GM19397 (cell line): Measurements from ENCODE around the gene FARS2.

ENCODE experiments used
- ATAC-seq: cut with Tn5 transposase; IDR thresholded peaks from one replicate; pipeline ENCODE4 v1.9.1; 2021; ENCODE audit warnings: mild to moderate bottlenecking, moderate library complexity; ENCODE audit not compliant: unreplicated experiment

FARS2 gene

GRCh38 chr6:5710936-5711335 lies 449.6 kb downstream of the FARS2 start:
- no peak for ATAC-seq

- no peak for ATAC-seq
Measured at GRCh38 chr6:5712349-5713215, 451.3 kb downstream of the FARS2 start.

- ATAC-seq = no peak
Measured at GRCh38 chr6:5713519-5713918, 452.2 kb downstream of the FARS2 start.

GRCh38 chr6:5718231-5718947 lies 457.1 kb downstream of the FARS2 start:
- no peak for ATAC-seq

GRCh38 chr6:5723841-5724691 lies 462.8 kb downstream of the FARS2 start:
- peak; percentile 94 for ATAC-seq

- ATAC-seq = no peak
Measured at GRCh38 chr6:5724911-5725310, 463.6 kb downstream of the FARS2 start.

- ATAC-seq = no peak
Measured at GRCh38 chr6:5726976-5727718, 465.8 kb downstream of the FARS2 start.

- ATAC-seq = no peak
Measured at GRCh38 chr6:5728351-5729079, 467.2 kb downstream of the FARS2 start.

- no peak for ATAC-seq
Measured at GRCh38 chr6:5729080-5729434, 467.7 kb downstream of the FARS2 start.

- no peak for ATAC-seq
Measured at GRCh38 chr6:5729813-5730517, 468.7 kb downstream of the FARS2 start.

GRCh38 chr6:5730585-5731263 lies 469.4 kb downstream of the FARS2 start:
- no peak for ATAC-seq

GRCh38 chr6:5731435-5731834 lies 470.1 kb downstream of the FARS2 start:
- no peak for ATAC-seq

- no peak for ATAC-seq
Measured at GRCh38 chr6:5732496-5732895, 471.2 kb downstream of the FARS2 start.

- no peak for ATAC-seq
Measured at GRCh38 chr6:5736016-5736738, 474.9 kb downstream of the FARS2 start.

GRCh38 chr6:5737460-5737859 lies 476.1 kb downstream of the FARS2 start:
- no peak for ATAC-seq

GRCh38 chr6:5738211-5738610 lies 476.9 kb downstream of the FARS2 start:
- no peak for ATAC-seq

GRCh38 chr6:5744497-5744896 lies 483.2 kb downstream of the FARS2 start:
- no peak for ATAC-seq

GRCh38 chr6:5745081-5745480 lies 483.8 kb downstream of the FARS2 start:
- no peak for ATAC-seq
